ENCODE data around the gene TLCD4. TPM values are rescaled to one million over a fixed set of nuclear protein-coding genes. Genes with fewer than 3 reads are reported as not detected.

Gene TLCD4
- total RNA-seq, 1 experiment from 2014 or later, result 1.8 TPM

- no peak overlapping the region for H3K27ac Mint-ChIP-seq
- no peak overlapping the region for H2AK5ac ChIP-seq (ENCODE audit: insufficient read length, low read length)
- H4K20me1 ChIP-seq (ENCODE audit: control insufficient read depth, insufficient read depth, insufficient read length), result no peaks in the 10 kb centered on the region
- no peak overlapping the region for H3K23ac ChIP-seq (ENCODE audit: insufficient read length, low read depth, low read length)
- H4K91ac ChIP-seq (ENCODE audit: insufficient read length, low read depth, low read length), result no peak overlapping the region
- H2AFZ ChIP-seq (ENCODE audit: low read length), result no peak overlapping the region
- no peak overlapping the region for H3T11ph ChIP-seq (ENCODE audit: low read length)
- no peaks in the 10 kb centered on the region for H3K79me1 ChIP-seq (ENCODE audit: insufficient read depth, low read depth, low read length, poor library complexity, severe bottlenecking)
- DNase-seq, result no peak
- no peak overlapping the region for H4K8ac ChIP-seq (replicated peaks; ENCODE audit: insufficient read length, low read depth, low read length)
- no peak overlapping the region for H2BK20ac ChIP-seq (ENCODE audit: low read depth, low read length, poor library complexity, severe bottlenecking)
- TF ChIP-seq, protein P1, sequence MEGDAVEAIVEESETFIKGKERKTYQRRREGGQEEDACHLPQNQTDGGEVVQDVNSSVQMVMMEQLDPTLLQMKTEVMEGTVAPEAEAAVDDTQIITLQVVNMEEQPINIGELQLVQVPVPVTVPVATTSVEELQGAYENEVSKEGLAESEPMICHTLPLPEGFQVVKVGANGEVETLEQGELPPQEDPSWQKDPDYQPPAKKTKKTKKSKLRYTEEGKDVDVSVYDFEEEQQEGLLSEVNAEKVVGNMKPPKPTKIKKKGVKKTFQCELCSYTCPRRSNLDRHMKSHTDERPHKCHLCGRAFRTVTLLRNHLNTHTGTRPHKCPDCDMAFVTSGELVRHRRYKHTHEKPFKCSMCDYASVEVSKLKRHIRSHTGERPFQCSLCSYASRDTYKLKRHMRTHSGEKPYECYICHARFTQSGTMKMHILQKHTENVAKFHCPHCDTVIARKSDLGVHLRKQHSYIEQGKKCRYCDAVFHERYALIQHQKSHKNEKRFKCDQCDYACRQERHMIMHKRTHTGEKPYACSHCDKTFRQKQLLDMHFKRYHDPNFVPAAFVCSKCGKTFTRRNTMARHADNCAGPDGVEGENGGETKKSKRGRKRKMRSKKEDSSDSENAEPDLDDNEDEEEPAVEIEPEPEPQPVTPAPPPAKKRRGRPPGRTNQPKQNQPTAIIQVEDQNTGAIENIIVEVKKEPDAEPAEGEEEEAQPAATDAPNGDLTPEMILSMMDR (conservative IDR thresholded peaks at IDR 0.05), result no peak
- no peak overlapping the region for H2BK120ac ChIP-seq (ENCODE audit: low read depth, low read length, poor library complexity, severe bottlenecking)
- no peak overlapping the region for H2BK5ac ChIP-seq (ENCODE audit: insufficient read length, low read length)
- H3K4ac ChIP-seq (ENCODE audit: low read depth, low read length), result no peak overlapping the region
- no peaks in the 10 kb centered on the region for H3K4me1 ChIP-seq (ENCODE audit: insufficient read depth, low read length)
- H3K27me3 Mint-ChIP-seq (ENCODE audit: low read depth), result peaks cover 18% of the 10 kb centered on the region
- no peak overlapping the region for H2BK12ac ChIP-seq (ENCODE audit: insufficient read length, low read depth, low read length)
- no peaks in the 10 kb centered on the region for H3K9me3 Mint-ChIP-seq
- no peak overlapping the region for H2BK15ac ChIP-seq (ENCODE audit: low read depth, low read length)
- H3K4me2 ChIP-seq (ENCODE audit: insufficient read depth, insufficient read length, low read length), result no peak overlapping the region
- H4K5ac ChIP-seq (ENCODE audit: insufficient read length, low read depth, low read length), result no peak overlapping the region
- WGBS (ENCODE audit: extremely low coverage, insufficient read length, low lambda C conversion rate), result no CpG with 5 or more reads among the region's 3 CpGs
- no peak overlapping the region for H3K18ac ChIP-seq (ENCODE audit: insufficient read length, low read depth, low read length)
- H3K4me1 Mint-ChIP-seq, result peaks cover 18 to 21% of the 10 kb centered on the region in 2 experiments
- no peak overlapping the region for H3K9ac ChIP-seq (ENCODE audit: extremely low read depth, insufficient read length, low read length)
- peaks cover 8% of the 10 kb centered on the region for H3K23me2 ChIP-seq (ENCODE audit: insufficient read length, low read depth, low read length, poor library complexity, severe bottlenecking)
- no peak overlapping the region; a peak in 1 of 5 replicates for H3K4me3 Mint-ChIP-seq
- no peak overlapping the region for H3K14ac ChIP-seq (ENCODE audit: insufficient read depth, low read length)
- no peaks in the 10 kb centered on the region for H3K36me3 Mint-ChIP-seq (ENCODE audit: insufficient read depth in 1 of 3, low read depth in 3 of 3)
- H3K27ac ChIP-seq (ENCODE audit: insufficient read length, low read depth, low read length), result no peak overlapping the region
- H3K27me3 ChIP-seq (ENCODE audit: insufficient read depth, low read length), result no peaks in the 10 kb centered on the region; the same call in 1 of the 2 replicates
- H3K56ac ChIP-seq (ENCODE audit: insufficient read length, low read depth, low read length), result no peak overlapping the region
- H3K79me2 ChIP-seq (ENCODE audit: insufficient read depth, low read length), result no peaks in the 10 kb centered on the region
- no peaks in the 10 kb centered on the region for H3K9me3 ChIP-seq (ENCODE audit: control insufficient read depth, low read depth, low read length)
Measured at GRCh38 chr1:95115708-95116137, 1.4 kb upstream of the TLCD4 start.

All from H9 (cell line).